GM10847 (cell line): ENCODE results near the gene MARK2.

ENCODE experiments used
- POLR2A ChIP-seq: IDR thresholded peaks from 2 replicates; pipeline ENCODE4 v1.6.1; 2011; ENCODE audit not compliant: insufficient read length; ENCODE audit errors: extremely low read depth

Gene MARK2

DNA sequence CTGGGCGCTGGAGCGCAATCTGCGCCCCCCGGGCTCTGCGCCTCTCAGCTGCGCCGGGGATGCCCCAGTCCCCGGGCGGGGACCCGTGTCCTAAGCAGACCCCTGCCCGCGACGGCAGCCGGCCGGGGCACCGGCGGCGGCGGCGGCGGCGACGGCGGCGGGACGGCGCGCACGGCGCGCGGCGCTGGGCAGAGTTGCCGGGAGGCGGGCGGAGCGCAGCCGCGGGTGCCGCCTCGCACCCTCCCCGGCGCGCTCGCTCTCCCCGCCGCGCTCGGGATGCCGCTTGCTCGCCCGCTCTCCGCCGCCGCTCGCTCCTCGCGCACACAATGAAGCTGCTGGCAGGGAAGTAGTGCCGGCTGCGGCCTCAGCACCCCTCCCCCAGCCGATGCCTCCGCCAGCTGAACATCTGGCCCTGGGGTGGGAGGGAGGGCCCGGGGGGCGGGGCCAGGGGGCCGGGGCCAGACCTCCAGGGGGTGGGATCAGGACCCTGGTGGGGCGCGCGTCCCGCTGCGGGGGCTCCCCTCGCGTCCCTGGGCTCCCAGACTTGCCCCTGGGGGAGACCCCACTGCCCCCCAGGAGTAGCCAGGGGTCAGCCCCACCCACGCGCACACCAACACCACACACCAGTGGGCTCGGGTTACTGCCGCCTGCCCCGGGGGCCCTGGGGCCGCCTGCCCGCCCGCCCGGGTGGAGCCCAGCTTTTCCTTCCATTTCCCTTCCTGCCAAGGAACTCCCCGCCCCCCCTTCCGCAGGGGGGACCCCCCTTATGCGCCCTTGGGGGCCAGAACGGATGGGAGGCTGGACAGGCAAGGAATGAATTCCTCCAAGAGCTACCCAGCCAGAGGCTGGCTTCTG lies 78.2 kb downstream of the MARK2 start, which contains the start of gene RCOR2:
TSS of gene RCOR2 (minus strand) at position 328 of the 855 bp plus-strand sequence. CDS start 708 bp downstream, outside the sequence.
- TF ChIP-seq POLR2A: no peak

DNA sequence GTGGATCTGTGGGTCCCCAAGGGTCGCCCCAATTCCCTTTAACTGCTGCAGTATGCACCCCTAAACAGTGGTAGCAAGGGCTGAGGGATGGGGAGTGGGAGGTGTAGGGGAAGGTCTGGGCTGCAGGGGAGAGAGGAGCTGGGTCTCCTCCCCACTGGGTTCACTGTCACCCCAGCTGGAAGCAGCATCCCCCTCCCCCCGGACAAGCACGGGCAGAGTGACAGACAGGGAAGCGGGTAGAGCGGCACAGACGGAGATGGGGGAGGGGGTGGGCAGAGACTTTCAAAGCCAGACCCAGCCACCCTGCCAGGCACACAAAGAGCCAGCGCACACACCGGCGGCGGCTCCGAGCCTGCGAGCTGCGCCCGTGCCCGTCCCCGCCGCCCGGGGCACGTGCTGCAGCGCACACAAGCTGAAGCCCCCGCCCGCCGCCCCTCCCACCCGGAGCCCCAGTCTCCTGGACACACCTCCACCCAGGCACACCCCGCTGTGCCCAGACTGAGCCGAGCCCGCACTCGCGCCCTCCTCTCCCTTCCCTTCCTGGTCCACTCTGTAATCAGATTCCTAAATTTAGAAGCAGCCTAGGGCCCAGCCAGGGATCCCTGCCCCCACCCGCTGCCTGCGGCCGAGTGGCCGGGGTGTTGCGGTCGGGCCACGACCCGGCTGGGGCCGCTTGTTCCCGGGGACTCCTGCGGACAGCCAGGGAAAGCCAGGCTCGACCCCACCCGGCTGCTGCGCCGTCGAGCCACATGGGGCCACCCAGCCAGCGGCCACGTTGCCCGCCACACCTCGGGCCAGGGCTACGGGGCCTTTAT lies 79.0 kb downstream of the MARK2 start:
- no peak for TF ChIP-seq POLR2A

DNA sequence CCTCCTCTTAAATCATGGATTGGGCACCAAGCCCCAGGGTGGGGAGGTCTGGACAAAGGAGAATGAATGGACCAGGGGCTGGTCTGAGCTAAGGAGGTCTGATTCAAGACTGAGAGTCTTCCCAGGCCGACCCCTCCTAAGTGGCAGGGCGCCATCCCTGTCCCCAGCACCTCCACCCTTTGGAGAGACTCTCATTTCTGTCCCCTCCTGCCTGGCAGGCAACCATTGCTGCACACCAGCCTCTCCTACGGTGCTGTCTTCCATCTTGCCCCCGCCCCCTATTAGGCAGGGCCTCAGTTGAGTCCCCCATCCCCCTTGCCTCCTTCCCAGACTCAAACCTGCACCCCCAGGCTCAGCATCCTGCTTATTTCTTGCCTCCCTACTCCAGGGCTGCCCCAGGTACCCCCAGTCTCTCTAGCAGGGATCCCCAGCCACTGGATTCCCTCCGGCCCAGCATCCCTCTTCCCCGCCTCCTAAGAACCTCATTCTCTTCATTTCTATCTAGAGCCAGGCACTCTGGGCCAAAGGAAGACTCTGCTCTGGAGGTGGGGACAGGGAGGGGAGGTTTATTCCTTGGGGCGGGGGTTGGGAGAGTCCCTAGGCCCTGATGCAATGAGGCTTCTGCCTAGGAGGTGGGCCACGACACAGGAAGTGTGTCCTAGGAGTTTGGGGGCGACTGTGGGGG lies 79.7 kb downstream of the MARK2 start:
- TF ChIP-seq POLR2A: no peak

DNA sequence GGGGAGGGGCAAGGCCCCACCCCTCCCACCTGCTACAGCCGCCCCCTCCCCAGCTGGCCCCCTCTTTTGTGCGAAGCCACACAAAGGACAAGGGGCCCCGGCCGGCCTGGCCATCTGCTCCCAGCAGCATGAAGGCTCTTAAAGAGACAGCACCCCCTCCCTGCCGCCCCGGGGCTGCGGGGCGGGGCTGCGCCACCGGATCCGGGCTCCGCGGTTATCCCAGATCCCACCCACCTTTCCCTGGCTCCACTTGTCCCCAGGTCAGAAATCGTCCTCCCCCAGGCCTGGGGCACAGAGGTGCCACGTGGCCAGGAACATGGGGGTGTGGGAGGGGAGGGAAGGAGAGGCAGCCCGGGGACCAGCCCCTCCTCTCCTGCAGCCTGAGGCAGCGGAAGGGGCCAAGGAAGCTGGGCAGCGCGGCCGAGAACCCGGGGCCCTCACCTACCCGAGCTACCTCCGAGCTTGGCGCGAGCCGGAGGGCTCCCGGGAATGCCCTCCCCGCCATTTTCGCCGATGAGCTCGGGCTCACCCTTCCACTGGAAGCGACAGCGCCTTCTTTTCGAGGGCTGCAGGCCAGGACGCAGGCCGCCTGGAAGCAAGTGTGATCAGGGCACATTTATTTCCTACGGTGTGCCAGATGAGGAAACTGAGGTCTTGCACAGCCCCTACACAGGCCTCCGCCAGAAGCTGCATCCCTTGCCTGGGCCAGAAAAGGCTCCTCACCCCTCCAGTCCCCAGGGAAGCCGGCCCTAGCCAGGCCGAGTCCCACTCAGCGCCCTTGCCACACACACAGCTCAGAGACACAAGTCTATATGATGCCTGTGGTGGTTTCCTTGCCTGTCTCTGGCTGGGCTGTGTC lies 80.6 kb downstream of the MARK2 start:
- TF ChIP-seq POLR2A: no peak

DNA sequence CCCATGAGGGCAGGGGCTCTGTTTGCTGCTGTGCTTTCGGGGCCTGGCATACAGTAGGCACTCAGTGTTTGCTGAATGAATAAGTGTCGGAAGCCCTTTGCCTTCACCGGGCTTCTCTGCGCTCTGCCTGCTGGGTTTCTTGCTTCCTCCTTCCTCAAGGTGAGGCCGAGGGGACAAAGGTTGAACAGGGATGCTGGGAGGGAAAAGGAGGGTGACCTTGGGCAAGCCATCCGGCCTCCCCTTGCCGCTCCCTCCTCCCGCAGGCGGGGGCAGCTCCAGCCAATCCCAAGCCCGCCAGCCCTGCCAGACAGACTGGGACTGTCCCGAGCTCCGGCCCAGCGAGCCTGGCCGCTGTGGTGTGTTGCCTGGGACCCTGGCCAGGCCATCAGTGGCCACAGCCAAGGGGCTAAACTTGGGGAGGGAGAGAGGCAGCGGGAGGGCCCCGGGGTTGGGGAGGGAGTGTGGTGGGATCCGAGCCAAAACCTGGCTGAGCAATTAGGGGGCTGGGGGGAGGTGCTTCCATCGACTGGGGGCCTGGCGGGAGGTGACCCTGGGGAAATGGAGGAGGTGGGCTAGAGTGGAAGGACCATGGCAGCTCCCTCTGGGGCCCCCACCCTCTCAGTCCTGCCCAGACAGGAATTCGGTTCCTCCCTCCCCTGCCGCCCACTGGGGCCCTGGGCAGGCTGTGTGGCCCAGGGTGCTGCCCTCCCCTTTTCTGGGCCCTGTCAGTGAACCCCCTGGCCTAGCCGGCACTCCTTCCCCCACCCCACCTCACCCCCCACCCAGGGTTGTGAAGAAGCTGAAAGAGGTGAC lies 81.4 kb downstream of the MARK2 start:
- no peak for TF ChIP-seq POLR2A

DNA sequence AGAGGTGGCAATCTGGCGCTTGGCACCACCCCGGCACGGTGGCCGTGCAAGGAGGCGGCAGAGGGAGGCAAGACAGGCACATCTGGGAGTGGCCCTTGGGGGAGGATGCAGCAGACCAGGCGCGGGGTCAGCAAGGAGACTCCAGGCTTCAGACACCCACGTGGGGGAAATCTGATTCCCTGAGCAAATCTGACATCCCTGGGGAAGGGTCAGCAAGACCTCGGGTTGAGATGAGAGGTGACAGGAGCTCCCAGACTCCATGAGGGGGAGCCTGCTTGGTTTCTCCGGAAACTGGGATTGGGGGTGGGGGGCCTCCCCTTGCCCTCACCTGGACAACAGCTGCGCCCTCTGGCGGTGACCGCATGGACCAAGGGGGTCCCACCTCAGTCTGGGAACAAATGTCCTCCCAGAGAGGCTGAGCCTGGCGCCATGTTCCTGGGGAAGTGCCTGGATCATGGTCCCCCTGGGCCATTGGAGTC lies 82.1 kb downstream of the MARK2 start:
- TF ChIP-seq POLR2A: no peak

DNA sequence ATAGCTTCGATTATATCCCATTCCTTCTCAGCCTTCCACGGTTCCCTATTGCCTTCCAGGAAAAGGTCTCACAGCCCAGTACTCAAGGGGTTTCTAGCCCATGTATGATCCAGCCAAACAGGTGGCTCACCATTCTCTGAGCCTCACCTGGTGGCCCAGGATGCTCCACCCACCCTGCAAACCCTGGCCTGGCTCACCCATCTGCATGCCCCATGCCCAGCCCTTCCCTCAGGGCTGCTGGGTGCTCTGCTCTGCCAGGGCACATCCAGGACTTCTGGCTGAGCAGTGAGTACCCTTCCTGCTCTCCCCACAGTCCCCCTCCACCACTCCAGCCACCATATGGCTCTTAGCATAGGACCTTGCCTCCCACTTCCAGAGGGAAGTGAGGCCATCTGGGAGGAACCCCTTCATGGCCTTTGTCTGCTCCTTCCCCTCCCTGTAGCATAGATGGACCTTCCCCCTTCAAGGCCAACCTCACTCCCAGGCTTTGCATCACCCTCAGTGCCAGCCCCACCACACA lies 83.8 kb downstream of the MARK2 start:
- no peak for TF ChIP-seq POLR2A

DNA sequence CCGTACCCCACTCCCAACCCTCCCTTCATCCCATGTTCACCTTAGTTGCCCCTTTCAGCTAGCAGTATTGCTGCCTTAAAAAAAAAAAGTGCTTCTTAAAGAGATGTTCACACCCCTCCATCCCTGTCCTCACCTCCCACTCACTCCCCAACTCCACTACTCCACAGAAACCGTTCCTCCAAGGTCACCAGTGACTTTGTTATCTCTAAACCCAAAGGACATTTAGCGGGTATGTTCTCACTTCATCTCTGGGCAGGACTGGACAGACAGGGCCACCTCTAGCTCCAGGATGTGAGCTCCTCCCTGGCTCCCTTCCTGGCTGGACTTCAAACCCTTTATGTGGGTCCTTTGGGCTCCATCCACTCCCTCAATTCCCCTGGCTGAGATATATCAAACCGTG lies 84.4 kb downstream of the MARK2 start:
- no peak for TF ChIP-seq POLR2A

DNA sequence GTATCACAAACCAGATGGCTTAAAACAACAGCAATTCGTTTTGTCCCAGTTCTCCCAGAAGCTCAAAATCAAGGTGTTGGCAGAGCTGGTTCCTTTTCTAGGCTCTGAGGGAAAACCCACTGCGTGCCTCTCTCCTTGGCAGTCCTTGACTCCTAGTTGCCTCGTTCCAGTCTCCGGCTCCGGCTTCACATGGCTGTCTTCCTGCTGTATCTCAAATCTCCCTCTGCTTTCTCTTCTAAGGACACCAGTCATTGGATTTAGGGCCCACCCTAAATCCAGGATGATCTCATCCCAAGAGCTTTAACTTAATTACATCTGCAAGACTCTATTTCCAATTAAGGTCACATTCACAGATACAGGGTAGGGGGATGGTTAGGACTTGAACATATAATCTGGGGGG lies 90.7 kb downstream of the MARK2 start:
- no peak for TF ChIP-seq POLR2A

DNA sequence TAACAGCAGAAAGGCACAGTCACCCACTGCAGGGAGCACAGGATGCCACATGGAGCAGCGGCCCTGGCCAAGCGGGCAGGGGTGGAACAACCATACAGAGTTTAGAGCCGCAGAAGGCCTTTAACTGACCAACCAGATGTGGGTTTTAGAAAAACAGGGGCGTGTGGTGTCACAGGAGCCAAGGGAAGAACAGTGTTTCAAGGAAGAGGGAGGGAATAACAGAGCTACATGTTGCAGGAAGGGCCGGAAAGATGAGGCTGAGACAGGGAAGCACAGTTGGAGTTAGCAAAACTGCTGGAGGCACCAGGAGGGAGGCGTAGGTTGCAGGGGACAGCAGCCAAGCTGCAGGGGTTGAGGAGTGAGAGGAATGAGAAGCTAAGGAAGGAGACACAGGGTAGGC lies 92.1 kb downstream of the MARK2 start:
- no peak for TF ChIP-seq POLR2A

DNA sequence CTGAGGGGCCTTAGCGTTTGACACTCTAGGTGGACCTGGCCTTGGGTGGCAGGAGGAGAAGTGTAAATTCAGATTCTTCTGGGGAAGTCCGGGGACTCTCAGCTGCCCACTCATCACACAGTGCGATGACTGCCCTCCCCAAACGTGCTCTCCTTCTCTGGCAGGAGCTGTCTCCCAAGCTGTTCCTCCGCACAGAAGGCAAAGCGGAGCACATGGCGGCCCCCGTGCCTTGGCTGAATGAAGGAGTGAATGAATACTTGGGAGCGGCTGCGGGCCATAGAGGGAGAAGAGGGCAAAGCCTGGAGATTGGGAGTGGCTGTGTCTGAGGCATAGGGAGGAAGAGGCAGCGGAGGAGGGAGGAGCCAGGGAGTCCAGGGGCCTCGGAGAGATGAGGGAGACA lies 93.0 kb downstream of the MARK2 start:
- TF ChIP-seq POLR2A: no peak

DNA sequence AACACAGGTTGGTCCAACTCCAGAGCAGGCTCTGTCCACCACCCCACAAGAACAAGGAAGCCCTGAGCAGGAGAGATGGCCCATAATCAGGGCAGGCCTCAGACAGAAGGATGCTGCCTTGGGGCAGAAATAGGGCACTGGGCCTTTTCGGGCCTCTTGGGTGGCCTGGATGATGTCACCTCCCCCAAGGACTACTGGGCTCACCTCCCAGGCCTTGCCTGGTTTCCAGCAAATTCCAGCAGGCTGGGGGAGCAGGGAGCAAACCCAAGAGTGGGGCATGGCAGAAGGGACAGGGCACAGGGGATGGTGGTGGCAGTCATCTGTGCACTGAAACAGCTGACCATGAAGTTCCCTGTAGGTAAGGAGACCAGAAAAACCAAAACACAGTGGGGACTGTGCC lies 94.5 kb downstream of the MARK2 start:
- no peak for TF ChIP-seq POLR2A

DNA sequence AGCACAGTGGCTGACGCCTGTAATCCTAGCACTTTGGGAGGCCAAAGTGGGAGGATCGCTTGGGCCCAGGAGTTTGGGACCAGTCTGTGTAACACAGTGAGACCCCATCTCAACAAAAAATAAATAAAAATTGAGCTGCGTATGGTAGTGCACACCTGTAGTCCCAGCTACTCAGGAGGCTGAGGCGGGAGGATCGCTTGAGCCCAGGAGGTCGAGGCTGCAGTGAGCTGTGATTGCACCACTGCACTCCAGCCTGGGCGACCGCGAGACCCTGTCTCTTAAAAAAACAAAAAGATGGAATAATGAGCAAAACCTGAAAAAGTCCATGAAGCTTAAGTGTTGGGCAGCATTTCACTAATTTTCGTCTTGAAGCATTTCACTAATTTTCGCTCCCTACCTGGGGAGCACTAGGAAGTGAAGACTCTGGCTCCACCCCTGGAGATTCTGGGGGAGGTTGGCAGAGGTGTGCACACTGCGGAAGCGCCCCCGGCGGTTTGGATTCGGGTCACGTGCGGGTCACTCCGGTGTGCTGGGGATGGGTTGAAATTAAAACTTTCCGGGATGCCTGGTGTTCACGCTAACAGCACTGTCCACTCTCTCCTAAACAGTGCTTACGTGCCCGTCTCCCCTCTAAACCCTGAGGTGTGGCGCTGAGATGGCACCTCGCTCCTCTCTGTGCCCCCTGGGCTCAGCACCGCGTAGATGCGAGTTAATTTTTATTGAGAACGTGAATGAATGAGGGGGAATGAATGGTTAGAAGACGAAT lies 99.0 kb downstream of the MARK2 start:
- TF ChIP-seq POLR2A: no peak
